ENCODE data around the gene KCTD7.
"Not testable (repeated sequence)": the region's sequence is repeated elsewhere in the genome, so short reads cannot be mapped to it uniquely, and the experiment has no call there.

- not testable (repeated sequence) for TF ChIP-seq TCF4 (CRISPR knock-in tag; IDR thresholded peaks at IDR 0.05; ENCODE audit: borderline replicate concordance); CREB5 (CRISPR knock-in tag; IDR thresholded peaks at IDR 0.05; ENCODE audit: low read depth); ZNF70 (CRISPR knock-in tag; IDR thresholded peaks at IDR 0.05)
These were observed 14.1 kb upstream of the KCTD7 start for GRCh38 chr7:66614596-66614995.

All from SK-N-SH treated with all-trans-retinoic acid at 6 μM for 48 hours (cell line).